ENCODE data around the gene UBALD1.

Gene UBALD1

DNA sequence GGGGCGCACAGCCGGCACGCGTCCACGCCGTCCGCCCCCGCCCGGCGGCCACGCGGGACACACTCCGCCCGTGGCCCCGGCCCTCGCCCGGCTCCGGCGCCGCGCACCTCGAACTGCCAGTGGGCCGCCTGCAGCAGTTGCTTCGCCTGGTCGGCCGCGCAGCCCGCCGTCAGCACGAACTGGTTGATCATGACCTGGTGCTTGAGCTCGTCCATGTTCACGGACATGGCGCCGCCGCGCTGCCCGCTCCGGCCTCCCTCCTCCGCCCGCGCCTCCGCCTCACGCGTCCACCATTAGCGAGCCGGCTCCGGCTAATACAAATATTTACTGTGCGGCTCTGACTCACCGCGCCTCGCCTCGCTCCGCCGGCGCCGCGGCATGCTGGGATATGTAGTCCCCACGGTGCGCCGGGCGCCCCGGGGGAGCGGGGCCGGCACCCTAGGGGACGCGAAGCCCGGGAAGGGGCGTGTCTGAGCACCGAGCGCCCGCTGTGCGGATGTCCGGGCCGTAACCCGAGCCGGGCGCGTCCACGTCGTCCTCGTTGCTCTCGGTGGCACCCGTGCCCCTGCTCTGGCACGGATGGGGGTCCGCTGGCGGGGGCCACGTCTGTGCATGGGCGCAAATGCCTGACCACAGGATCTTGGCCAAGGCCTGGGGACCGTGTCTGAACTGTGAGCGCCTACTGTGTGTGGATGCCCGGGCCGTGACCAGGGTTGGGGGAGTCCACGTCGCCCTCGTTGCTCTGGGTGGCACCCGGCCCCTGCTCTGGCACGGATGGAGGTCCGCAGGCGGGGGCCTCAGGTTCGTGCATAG is at the start of gene UBALD1:
Gene UBALD1, minus strand, starts transcription at position 318 of the 813 bp plus-strand sequence. Its CDS starts 91 bp downstream, at position 227.
- peak; percentile 97 for DNase-seq (ENCODE audit: low read depth)
- peaks cover 40% of the 10 kb centered on the region for H3K4me1 ChIP-seq (ENCODE audit: control insufficient read depth, insufficient read depth, low read length)
- no peaks in the 10 kb centered on the region for H3K27me3 ChIP-seq (replicated peaks; ENCODE audit: control insufficient read depth, insufficient read depth, low read length)

DNA sequence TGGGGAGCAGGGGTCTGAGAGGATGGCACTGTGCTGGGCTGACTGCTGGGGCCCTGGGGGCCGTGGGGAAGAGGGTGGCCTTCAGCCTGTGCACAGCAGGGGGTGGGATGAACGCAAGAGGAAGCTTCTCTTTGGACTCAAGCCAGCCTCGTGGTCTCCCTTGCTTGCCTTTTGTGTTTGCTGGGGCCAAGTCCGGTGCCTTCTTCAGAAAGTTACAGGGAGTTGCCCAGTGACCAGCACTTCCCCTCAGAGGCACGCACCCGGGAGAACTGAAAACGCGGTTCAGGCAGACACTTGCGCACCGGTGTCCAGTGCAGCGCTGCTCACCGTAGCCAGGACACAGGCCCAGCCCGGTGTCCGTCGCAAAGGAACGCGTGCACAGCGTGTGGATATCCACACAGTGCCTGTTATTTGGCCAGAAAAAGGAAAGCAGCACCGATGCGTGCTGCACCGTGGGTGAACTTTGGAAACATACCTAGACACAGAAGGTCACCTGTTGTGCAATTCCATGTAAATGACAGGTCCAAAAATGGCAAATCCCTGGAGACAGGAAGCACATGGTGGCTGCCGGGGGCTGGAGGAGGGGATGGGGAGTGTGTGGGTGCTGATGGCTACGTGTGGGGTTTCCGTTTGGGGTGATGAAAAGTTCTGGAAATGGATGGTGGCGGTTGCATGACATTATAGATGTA is 49.2 kb upstream of the UBALD1 start:
- H3K36me3 ChIP-seq (ENCODE audit: control insufficient read depth, insufficient read depth, low read length, severe bottlenecking): peaks cover 54% of the 10 kb centered on the region
- DNase-seq (ENCODE audit: low read depth): no peak
- H3K9ac ChIP-seq (ENCODE audit: low read length): no peak overlapping the region
- H3K27me3 ChIP-seq (replicated peaks; ENCODE audit: control insufficient read depth, insufficient read depth, low read length): no peaks in the 10 kb centered on the region
- H3K4me3 ChIP-seq (ENCODE audit: low read length): no peak overlapping the region
- no peaks in the 10 kb centered on the region for H3K4me1 ChIP-seq (ENCODE audit: control insufficient read depth, insufficient read depth, low read length)
- H3K9me3 ChIP-seq (ENCODE audit: control insufficient read depth, low read length): no peaks in the 10 kb centered on the region

More for the DNA sequence above, at the start of gene UBALD1:
- Histone ChIP-seq H3K9ac (ENCODE audit: low read length) (peak within 1 kb of the TSS; percentile 94), H3K9me3 (ENCODE audit: control insufficient read depth, low read length) (no peaks in the 10 kb centered on the region), H3K36me3 (ENCODE audit: control insufficient read depth, insufficient read depth, low read length, severe bottlenecking) (no peaks in the 10 kb centered on the region), H3K4me3 (ENCODE audit: low read length) (peak within 1 kb of the TSS; percentile 92)

DNA sequence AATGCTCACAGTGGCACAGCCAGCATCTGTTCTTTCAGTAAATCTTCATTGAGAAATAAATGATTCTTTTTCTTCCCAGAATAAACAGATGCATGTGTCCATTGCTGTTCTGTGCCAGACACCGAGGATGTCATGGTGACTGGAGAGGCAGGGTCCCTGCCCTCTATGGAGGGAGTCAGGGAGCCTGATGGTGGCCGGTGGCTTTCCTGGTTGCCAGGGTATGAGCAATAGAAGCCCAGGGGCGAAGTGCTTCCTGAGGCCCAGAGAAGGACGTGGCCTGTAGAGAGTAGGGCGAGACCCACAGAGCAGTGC is 48.7 kb upstream of the UBALD1 start:
- Histone ChIP-seq H3K27me3 (replicated peaks; ENCODE audit: control insufficient read depth, insufficient read depth, low read length) (no peaks in the 10 kb centered on the region), H3K9ac (ENCODE audit: low read length) (no peak overlapping the region), H3K9me3 (ENCODE audit: control insufficient read depth, low read length) (no peaks in the 10 kb centered on the region), H3K4me3 (ENCODE audit: low read length) (no peak overlapping the region), H3K4me1 (ENCODE audit: control insufficient read depth, insufficient read depth, low read length) (no peaks in the 10 kb centered on the region), H3K36me3 (ENCODE audit: control insufficient read depth, insufficient read depth, low read length, severe bottlenecking) (peaks cover 51% of the 10 kb centered on the region)
- no peak for DNase-seq (ENCODE audit: low read depth)

DNA sequence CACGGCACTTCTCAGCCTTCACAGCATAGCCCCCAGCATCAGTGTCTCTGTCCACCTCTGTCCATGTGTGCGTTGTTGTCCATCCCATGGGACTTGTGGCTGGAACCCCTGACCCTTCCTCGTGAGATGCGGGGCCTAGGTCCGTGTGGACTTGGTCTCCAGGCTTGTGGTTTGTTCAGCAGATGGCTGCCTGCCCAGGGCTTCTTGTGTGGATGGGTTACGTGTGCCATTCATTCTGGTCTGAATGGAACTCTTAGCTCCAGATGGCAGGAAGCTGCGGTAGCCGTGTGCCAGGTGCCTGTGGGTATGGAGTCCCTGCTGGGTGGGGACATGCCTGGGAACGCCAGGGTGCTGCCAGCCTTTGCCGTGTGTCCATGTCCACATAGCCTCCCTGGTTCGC is 47.0 kb upstream of the UBALD1 start:
- H3K27me3 ChIP-seq (replicated peaks; ENCODE audit: control insufficient read depth, insufficient read depth, low read length): no peaks in the 10 kb centered on the region
- DNase-seq (ENCODE audit: low read depth): no peak
- H3K36me3 ChIP-seq (ENCODE audit: control insufficient read depth, insufficient read depth, low read length, severe bottlenecking): peaks cover 46% of the 10 kb centered on the region
- H3K9ac ChIP-seq (ENCODE audit: low read length): no peak overlapping the region
- no peaks in the 10 kb centered on the region for H3K4me1 ChIP-seq (ENCODE audit: control insufficient read depth, insufficient read depth, low read length)
- H3K4me3 ChIP-seq (ENCODE audit: low read length): no peak overlapping the region
- no peaks in the 10 kb centered on the region for H3K9me3 ChIP-seq (ENCODE audit: control insufficient read depth, low read length)

DNA sequence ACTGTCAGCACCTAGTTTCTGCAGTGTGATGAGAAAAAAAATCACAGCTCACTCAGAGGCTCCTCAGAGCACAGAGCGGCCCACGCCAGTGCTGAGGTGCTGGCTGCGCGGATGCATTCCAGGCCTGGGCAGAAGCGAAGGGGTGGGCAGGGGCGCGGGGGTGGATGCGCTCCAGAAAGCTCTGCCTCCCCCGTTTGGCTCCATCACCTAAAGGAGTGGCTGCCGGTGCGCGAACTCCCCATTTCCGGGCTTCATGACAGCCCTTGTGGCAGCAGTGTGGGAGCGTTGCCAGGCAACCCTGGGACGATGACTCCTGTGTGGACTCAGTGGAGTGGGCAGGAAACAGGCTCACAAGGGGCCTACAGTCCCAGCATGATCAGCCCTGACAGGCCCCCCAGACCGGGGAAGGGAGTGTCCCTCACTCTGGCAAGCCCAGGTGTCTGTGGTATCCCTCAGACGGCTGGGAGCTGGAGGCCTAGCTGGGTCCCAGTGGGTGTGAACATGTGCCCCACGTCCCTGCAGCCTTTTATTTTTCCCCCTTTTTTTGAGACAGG is 45.8 kb upstream of the UBALD1 start:
- Histone ChIP-seq H3K9ac (ENCODE audit: low read length) (no peak overlapping the region), H3K4me3 (ENCODE audit: low read length) (no peak overlapping the region), H3K4me1 (ENCODE audit: control insufficient read depth, insufficient read depth, low read length) (no peaks in the 10 kb centered on the region), H3K27me3 (replicated peaks; ENCODE audit: control insufficient read depth, insufficient read depth, low read length) (no peaks in the 10 kb centered on the region), H3K9me3 (ENCODE audit: control insufficient read depth, low read length) (no peaks in the 10 kb centered on the region), H3K36me3 (ENCODE audit: control insufficient read depth, insufficient read depth, low read length, severe bottlenecking) (peaks cover 50% of the 10 kb centered on the region)
- DNase-seq (ENCODE audit: low read depth): peak; percentile 22

DNA sequence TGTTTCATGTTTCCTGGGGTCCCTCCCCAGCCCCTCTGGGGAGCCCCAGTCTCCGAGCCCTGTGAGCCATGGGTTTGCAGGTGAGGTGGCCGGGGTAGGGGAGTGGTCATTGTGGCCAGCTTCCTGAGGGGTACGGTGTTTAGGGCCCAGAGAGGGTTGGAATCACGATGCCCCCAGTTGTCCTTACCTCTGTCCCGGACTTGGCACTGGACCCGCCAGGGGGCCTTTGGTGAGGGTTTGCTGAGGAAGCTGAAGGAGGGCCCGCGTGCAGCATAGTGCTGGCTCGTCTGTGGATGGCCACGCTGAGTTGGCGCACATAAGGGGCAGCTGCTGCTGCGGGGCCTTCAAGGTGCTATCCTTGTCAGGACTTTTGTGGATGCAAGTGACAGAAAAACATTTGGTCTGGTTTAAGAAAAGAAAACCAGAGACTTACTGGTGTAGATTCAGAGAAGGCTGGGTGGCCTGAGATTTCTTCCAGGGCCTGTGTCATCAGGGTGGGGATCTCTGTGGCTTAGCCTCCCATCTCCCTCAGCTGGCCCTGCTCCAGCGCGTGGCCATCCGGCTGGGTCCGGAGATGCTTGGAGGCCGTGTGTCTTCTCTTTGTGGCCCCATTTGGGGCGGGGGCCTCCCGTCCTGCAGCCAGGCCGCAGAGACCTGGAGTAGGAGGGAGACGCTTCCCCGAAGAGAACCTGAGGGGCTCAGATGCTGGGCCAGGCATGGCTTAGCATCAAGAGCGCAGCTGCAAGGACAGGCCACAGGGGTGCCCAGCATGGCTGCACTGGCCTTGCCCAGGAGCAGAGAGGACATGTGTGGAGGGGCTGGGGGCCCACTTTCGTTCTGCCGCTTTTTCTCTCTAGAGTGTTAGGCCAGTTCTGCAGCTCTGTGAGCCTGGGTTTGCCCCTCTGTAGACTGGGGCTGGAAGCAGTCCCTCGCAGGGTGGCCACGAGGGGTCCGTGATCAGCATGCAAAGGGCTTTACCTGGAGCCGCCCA is 45.0 kb upstream of the UBALD1 start:
- Histone ChIP-seq H3K9me3 (ENCODE audit: control insufficient read depth, low read length) (no peaks in the 10 kb centered on the region), H3K4me1 (ENCODE audit: control insufficient read depth, insufficient read depth, low read length) (no peaks in the 10 kb centered on the region), H3K4me3 (ENCODE audit: low read length) (no peak overlapping the region), H3K36me3 (ENCODE audit: control insufficient read depth, insufficient read depth, low read length, severe bottlenecking) (peaks cover 50% of the 10 kb centered on the region), H3K27me3 (replicated peaks; ENCODE audit: control insufficient read depth, insufficient read depth, low read length) (no peaks in the 10 kb centered on the region), H3K9ac (ENCODE audit: low read length) (no peak overlapping the region)
- no peak for DNase-seq (ENCODE audit: low read depth)

DNA sequence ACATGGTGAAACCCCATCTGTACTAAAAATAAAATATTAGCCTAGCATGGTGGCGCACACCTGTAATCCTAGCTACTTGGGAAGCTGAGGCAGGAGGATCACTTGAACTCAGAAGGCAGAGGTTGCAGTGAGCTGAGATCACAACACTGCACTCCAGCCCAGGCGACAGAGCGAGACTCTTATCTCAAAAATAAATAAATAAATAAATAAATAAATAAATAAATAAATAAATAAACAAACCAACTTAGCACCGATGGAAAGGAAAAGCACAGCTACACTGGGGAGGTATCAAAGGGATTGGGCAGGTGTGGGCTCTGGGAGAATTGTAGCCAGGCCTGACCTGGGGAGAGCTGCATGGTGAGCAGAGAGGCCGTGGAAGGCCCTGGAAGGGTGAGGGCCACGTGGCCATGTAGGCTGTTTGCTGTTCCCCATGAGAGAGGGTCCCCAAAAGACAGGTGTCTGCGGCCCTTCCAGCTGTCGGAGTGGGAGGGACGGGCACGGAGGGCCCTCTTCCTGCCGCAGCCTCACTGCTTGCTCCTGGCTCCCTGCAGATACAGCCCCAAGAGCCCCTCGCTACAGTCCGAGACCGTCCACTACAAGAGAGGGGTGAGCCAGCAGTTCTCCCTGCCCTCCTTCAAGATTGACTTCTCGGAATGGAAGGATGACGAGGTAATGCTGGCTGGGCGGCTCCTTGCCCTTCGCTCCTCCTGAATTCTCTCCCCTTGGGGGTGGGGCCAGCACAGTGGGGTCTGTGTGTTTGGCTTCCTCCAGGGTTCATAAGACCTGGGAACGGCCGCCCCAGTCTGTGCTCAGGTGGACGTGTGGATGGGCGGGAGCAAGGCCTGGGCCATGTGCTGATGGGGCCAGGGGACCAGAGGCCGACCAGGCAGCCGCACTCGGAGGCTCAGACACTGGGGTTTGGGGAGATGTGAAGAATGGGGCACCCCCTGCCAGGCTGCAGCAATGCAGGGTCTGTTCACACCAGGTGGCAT is 42.3 kb upstream of the UBALD1 start:
- peaks cover 62% of the 10 kb centered on the region for H3K36me3 ChIP-seq (ENCODE audit: control insufficient read depth, insufficient read depth, low read length, severe bottlenecking)
- H3K9me3 ChIP-seq (ENCODE audit: control insufficient read depth, low read length): no peaks in the 10 kb centered on the region
- H3K4me1 ChIP-seq (ENCODE audit: control insufficient read depth, insufficient read depth, low read length): no peaks in the 10 kb centered on the region
- no peaks in the 10 kb centered on the region for H3K27me3 ChIP-seq (replicated peaks; ENCODE audit: control insufficient read depth, insufficient read depth, low read length)
- no peak for DNase-seq (ENCODE audit: low read depth)
- H3K4me3 ChIP-seq (ENCODE audit: low read length): no peak overlapping the region
- H3K9ac ChIP-seq (ENCODE audit: low read length): no peak overlapping the region

DNA sequence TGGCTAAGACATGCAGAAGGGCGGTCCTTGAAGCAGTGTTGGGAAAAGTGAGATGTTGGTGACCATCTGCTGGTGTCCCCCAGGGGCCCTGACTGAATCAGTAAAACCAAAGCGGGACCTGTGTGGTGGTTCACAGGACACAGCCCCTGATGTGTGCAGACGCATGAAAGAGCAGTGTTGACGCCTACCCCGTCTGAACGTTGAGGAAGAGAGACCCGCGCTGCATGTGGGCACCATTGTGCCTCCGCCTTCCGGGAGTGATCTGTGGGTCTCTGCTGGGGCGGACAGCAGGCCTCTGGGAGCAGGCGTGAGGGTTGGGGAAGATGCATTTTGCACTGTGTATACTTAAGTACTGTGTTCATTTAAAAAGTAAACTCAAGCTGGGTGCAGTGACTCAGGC is 41.5 kb upstream of the UBALD1 start:
- peaks cover 62% of the 10 kb centered on the region for H3K36me3 ChIP-seq (ENCODE audit: control insufficient read depth, insufficient read depth, low read length, severe bottlenecking)
- H3K4me1 ChIP-seq (ENCODE audit: control insufficient read depth, insufficient read depth, low read length): no peaks in the 10 kb centered on the region
- no peak for DNase-seq (ENCODE audit: low read depth)
- H3K9ac ChIP-seq (ENCODE audit: low read length): no peak overlapping the region
- no peak overlapping the region for H3K4me3 ChIP-seq (ENCODE audit: low read length)
- no peaks in the 10 kb centered on the region for H3K9me3 ChIP-seq (ENCODE audit: control insufficient read depth, low read length)
- no peaks in the 10 kb centered on the region for H3K27me3 ChIP-seq (replicated peaks; ENCODE audit: control insufficient read depth, insufficient read depth, low read length)

DNA sequence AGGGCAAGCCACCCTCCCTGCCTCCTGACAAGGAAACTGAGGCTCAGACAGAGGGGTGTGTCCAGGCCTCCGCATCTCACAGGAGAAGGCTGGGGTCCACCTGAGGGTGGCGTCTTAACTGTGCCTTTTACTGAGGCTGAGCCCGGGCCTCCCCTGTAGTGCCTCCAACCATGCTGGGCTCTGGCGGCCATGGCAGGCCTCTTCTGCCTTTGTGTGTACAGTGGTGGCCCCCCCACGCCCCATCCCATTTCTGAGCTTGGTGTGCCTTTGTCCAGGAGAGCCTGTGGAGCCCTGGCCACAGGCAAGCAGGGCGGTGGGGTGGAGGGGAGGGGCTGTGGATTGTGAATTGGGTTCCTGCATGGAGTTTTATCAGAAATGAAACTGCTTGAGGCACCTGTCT is 41.1 kb upstream of the UBALD1 start:
- Histone ChIP-seq H3K9ac (ENCODE audit: low read length) (no peak overlapping the region), H3K36me3 (ENCODE audit: control insufficient read depth, insufficient read depth, low read length, severe bottlenecking) (peaks cover 65% of the 10 kb centered on the region), H3K4me1 (ENCODE audit: control insufficient read depth, insufficient read depth, low read length) (no peaks in the 10 kb centered on the region), H3K27me3 (replicated peaks; ENCODE audit: control insufficient read depth, insufficient read depth, low read length) (no peaks in the 10 kb centered on the region), H3K4me3 (ENCODE audit: low read length) (no peak overlapping the region), H3K9me3 (ENCODE audit: control insufficient read depth, low read length) (no peaks in the 10 kb centered on the region)
- DNase-seq (ENCODE audit: low read depth): no peak

DNA sequence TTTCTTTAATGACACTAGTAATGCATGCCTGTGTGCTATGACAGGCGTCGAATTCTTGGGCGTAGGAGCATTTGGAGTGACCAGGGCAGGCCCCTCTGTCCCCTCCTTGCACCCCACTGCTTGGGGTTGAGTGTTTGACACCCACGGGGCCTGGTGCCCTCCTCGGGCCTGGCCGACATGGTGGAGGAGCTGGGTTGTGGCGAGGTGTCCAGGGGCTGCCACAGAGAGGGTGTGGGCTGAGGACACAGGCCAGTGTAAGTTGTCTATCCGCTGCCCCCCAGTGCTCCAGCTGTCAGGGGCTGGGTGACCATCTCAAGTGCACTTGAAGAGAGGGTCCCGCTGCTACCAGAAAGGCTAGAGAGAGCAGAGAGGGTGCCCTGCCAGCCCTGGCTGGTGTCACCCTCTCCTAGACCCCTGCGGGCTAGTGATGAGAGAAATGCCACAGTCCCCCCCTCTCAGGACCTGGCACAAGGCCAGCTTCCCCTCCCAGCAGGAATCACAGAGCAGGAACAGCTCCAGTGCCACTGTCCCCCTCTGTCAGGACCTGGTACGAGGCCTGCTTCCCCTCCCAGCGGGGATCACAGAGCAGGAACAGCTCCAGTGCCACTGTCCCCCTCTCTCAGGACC is 40.4 kb upstream of the UBALD1 start:
- peaks cover 65% of the 10 kb centered on the region for H3K36me3 ChIP-seq (ENCODE audit: control insufficient read depth, insufficient read depth, low read length, severe bottlenecking)
- H3K4me1 ChIP-seq (ENCODE audit: control insufficient read depth, insufficient read depth, low read length): no peaks in the 10 kb centered on the region
- H3K9ac ChIP-seq (ENCODE audit: low read length): no peak overlapping the region
- no peaks in the 10 kb centered on the region for H3K27me3 ChIP-seq (replicated peaks; ENCODE audit: control insufficient read depth, insufficient read depth, low read length)
- no peak for DNase-seq (ENCODE audit: low read depth)
- no peak overlapping the region for H3K4me3 ChIP-seq (ENCODE audit: low read length)
- no peaks in the 10 kb centered on the region for H3K9me3 ChIP-seq (ENCODE audit: control insufficient read depth, low read length)
